ENCODE results near the gene COQ10A. TPM values are rescaled to one million over a fixed set of nuclear protein-coding genes. Genes with fewer than 3 reads are reported as not detected.
A peak's percentile ranks its signal among the peaks of the same experiment; 100 is the strongest.
"Not testable (repeated sequence)": the region's sequence is repeated elsewhere in the genome, so short reads cannot be mapped to it uniquely, and the experiment has no call there.

The COQ10A gene
- polyA plus RNA-seq, 1 donor (not counting 4 experiments of a cell fraction or from before 2014, with no cell fraction given) = 11.6 TPM

DNA sequence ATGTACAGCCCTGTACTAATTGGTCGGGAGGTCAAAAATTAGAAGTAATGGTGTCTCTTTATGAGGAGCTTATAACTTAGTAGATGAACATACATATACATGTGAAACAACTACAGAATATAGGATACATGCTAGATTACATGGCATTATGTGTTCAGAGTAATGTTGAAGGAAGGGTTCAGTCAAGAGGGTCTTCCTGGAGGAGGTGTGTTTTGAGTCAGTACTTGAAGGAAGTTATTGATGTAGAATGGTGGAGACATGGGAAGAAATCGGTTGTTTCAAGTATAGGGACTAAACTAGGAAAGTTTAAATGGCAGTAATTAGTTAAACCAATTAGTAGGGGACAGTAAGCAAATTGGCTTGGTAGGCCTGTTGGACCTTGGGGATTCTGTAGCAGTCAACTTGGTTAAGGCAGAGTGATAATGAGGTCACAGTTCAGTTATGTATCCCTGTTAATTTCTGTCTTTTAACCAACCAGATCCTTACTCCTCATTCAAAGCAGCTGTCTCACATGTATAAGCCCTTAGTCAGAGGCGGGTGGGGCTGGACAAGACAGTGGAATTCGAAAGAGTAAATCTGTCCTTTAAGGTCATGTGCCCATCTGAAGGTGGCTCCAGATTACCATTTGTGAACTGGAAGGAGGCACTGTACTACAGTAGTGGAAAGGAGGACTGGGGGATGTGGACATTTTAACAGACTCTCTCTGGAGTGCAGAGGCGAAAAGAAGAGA, 5.1 kb upstream of the COQ10A start:
- Histone ChIP-seq H3K9ac (ENCODE audit: control insufficient read depth, extremely low read depth, insufficient read depth, low read length) (no peak overlapping the region), H3K79me2 (ENCODE audit: control insufficient read depth, insufficient read depth, low read length) (peaks cover 13% of the 10 kb centered on the region), H2AFZ (ENCODE audit: control insufficient read depth, low read length) (peak overlapping the region; percentile 2), H4K20me1 (ENCODE audit: control insufficient read depth, extremely low read depth, insufficient read depth, low read length) (no peaks in the 10 kb centered on the region), H3K4me2 (ENCODE audit: control insufficient read depth, extremely low read depth, insufficient read depth, low read depth, low read length) (peak overlapping the region; percentile 31), H3K9me1 (ENCODE audit: control insufficient read depth, extremely low read depth, insufficient read depth, low read length) (no peaks in the 10 kb centered on the region), H3K4me1 (ENCODE audit: control insufficient read depth, extremely low read depth, insufficient read depth, low read length) (peaks cover 34% of the 10 kb centered on the region), H3K27me3 (ENCODE audit: control insufficient read depth, extremely low read depth, insufficient read depth, low read length) (no peaks in the 10 kb centered on the region), H3K36me3 (ENCODE audit: control insufficient read depth in 2 of 2, extremely low read depth in 1 of 2, insufficient read depth in 2 of 2, low read length in 2 of 2) (peaks cover 0 to under 1% of the 10 kb centered on the region in 2 experiments), H3K9me3 (ENCODE audit: control insufficient read depth, low read depth, low read length) (no peaks in the 10 kb centered on the region), H3K4me3 (ENCODE audit: control insufficient read depth in 2 of 3, extremely low read depth in 1 of 3, insufficient read depth in 2 of 3, low read depth in 1 of 3, low read length in 3 of 3) (no peak overlapping the region), H3K27ac (ENCODE audit: control insufficient read depth, insufficient read depth, low read length) (peak overlapping the region; percentile 76)
- FAIRE-seq = peak; percentile 67
- no peak for TF ChIP-seq EZH2 (IDR thresholded peaks at IDR 0.05; ENCODE audit: low read length)
- TF ChIP-seq, protein P1, sequence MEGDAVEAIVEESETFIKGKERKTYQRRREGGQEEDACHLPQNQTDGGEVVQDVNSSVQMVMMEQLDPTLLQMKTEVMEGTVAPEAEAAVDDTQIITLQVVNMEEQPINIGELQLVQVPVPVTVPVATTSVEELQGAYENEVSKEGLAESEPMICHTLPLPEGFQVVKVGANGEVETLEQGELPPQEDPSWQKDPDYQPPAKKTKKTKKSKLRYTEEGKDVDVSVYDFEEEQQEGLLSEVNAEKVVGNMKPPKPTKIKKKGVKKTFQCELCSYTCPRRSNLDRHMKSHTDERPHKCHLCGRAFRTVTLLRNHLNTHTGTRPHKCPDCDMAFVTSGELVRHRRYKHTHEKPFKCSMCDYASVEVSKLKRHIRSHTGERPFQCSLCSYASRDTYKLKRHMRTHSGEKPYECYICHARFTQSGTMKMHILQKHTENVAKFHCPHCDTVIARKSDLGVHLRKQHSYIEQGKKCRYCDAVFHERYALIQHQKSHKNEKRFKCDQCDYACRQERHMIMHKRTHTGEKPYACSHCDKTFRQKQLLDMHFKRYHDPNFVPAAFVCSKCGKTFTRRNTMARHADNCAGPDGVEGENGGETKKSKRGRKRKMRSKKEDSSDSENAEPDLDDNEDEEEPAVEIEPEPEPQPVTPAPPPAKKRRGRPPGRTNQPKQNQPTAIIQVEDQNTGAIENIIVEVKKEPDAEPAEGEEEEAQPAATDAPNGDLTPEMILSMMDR (optimal IDR thresholded peaks at IDR 0.05 in 1 of 3, IDR thresholded peaks at IDR 0.05 in 1 of 3, conservative IDR thresholded peaks at IDR 0.05 in 1 of 3; ENCODE audit: extremely low read depth in 1 of 3, insufficient read depth in 2 of 3, low read length in 3 of 3) = peak in 1 of 3 experiments; percentile 29
- dilution Hi-C loops (cut with MboI; ENCODE audit: extremely low pct_ligation_motif_present, low sequenced_read_pairs) = no loop called here
- DNase-seq (ENCODE audit: low read depth, low spot score) = peak; percentile 70

DNA sequence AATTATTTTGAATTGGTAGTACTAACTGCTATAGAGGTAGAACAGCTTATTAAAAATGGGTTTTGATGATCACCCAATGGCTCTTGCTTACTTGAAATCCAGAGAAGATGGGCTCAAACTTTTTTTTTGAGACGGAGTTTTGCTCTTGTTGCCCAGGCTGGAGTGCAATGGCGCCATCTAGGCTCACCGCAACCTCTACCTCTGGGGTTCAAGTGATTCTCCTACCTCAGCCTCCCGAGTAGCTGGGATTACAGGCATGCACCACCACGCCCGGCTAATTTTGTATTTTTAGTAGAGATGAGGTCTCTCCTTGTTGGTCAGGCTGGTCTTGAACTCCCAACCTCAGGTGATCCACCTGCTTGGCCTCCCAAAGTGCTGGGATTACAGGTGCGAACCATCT, 3.8 kb upstream of the COQ10A start:
- H4K20me1 ChIP-seq (ENCODE audit: control insufficient read depth, extremely low read depth, insufficient read depth, low read length); H3K9me3 ChIP-seq (ENCODE audit: control insufficient read depth, low read depth, low read length); H3K9ac ChIP-seq (ENCODE audit: control insufficient read depth, extremely low read depth, insufficient read depth, low read length); dilution Hi-C loops (cut with MboI; ENCODE audit: extremely low pct_ligation_motif_present, low sequenced_read_pairs); H3K9me1 ChIP-seq (ENCODE audit: control insufficient read depth, extremely low read depth, insufficient read depth, low read length); H3K36me3 ChIP-seq (ENCODE audit: control insufficient read depth in 2 of 2, extremely low read depth in 1 of 2, insufficient read depth in 2 of 2, low read length in 2 of 2); H3K27me3 ChIP-seq (ENCODE audit: control insufficient read depth, extremely low read depth, insufficient read depth, low read length); H3K4me3 ChIP-seq (ENCODE audit: control insufficient read depth in 2 of 3, extremely low read depth in 1 of 3, insufficient read depth in 2 of 3, low read depth in 1 of 3, low read length in 3 of 3); H3K4me2 ChIP-seq (ENCODE audit: control insufficient read depth, extremely low read depth, insufficient read depth, low read depth, low read length); FAIRE-seq; H3K79me2 ChIP-seq (ENCODE audit: control insufficient read depth, insufficient read depth, low read length); H2AFZ ChIP-seq (ENCODE audit: control insufficient read depth, low read length); DNase-seq (ENCODE audit: low read depth, low spot score): not testable (repeated sequence)
- Histone ChIP-seq H3K4me1 (ENCODE audit: control insufficient read depth, extremely low read depth, insufficient read depth, low read length) (peaks cover 26% of the 10 kb centered on the region), H3K27ac (ENCODE audit: control insufficient read depth, insufficient read depth, low read length) (peak overlapping the region; percentile 76)

DNA sequence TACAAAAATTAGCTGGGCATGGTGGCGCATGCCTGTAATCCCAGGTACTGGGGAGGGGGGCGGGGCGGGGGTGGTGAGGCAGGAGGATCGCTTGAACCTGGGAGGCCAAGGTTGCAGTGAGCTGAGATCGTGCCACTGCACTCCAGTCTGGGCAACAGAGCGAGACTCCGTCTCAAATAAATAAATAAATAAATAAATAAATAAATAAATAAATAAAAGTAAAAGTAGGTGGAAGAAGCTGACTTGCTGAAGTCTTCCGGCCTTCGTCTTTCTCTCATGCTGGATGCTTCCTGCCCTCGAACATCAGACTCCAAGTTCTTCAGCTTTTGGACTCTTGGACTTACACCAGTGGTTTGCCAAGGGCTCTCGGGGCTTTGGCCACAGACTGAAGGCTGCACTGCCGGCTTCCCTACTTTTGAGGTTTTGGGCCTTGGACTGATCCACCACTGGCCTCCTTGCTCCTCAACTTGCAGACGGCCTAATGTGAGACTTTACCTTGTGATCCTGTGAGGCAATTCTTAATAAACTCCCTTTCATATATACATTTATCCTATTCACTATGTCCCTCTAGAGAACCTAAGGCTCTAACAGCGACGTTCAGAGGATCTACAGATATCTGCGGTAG, 562 bp upstream of the COQ10A start:
- H4K20me1 ChIP-seq (ENCODE audit: control insufficient read depth, extremely low read depth, insufficient read depth, low read length); DNase-seq (ENCODE audit: low read depth, low spot score); H3K9me1 ChIP-seq (ENCODE audit: control insufficient read depth, extremely low read depth, insufficient read depth, low read length); dilution Hi-C loops (cut with MboI; ENCODE audit: extremely low pct_ligation_motif_present, low sequenced_read_pairs); H3K27me3 ChIP-seq (ENCODE audit: control insufficient read depth, extremely low read depth, insufficient read depth, low read length); H3K79me2 ChIP-seq (ENCODE audit: control insufficient read depth, insufficient read depth, low read length); FAIRE-seq; H3K36me3 ChIP-seq (ENCODE audit: control insufficient read depth in 2 of 2, extremely low read depth in 1 of 2, insufficient read depth in 2 of 2, low read length in 2 of 2); H3K9me3 ChIP-seq (ENCODE audit: control insufficient read depth, low read depth, low read length): not testable (repeated sequence)
- Histone ChIP-seq H3K4me2 (ENCODE audit: control insufficient read depth, extremely low read depth, insufficient read depth, low read depth, low read length) (peak overlapping the region; percentile 98), H3K9ac (ENCODE audit: control insufficient read depth, extremely low read depth, insufficient read depth, low read length) (peak overlapping the region; percentile 87), H3K4me3 (ENCODE audit: control insufficient read depth in 2 of 3, extremely low read depth in 1 of 3, insufficient read depth in 2 of 3, low read depth in 1 of 3, low read length in 3 of 3) (peak overlapping the region; percentile 48 to 92 (median 78)), H2AFZ (ENCODE audit: control insufficient read depth, low read length) (peak overlapping the region; percentile 96), H3K4me1 (ENCODE audit: control insufficient read depth, extremely low read depth, insufficient read depth, low read length) (peaks cover 16% of the 10 kb centered on the region), H3K27ac (ENCODE audit: control insufficient read depth, insufficient read depth, low read length) (peak overlapping the region; percentile 70)
